PC-9 (cell line): Measurements from ENCODE around the gene ZFHX2. TPM values are rescaled to one million over a fixed set of nuclear protein-coding genes. Genes with fewer than 3 reads are reported as not detected.
A peak's percentile ranks its signal among the peaks of the same experiment; 100 is the strongest.
"Not testable (repeated sequence)": the region's sequence is repeated elsewhere in the genome, so short reads cannot be mapped to it uniquely, and the experiment has no call there.

Source experiments
- BruUV-seq: library from RNA; stranded (reverse); fragments of 400-500 nt; replicated peaks from 2 replicates; lab custom pipeline; 2021; lab: Mats Ljungman, UMichigan
- CTCF ChIA-PET: fragments of 300-600 bp; sonication (Branson Sonifier 250); formaldehyde crosslinking; loops from one replicate; lab custom pipeline; 2022; ENCODE audit warnings: antibody characterized with exemption; lab: Charles Lee
- POLR2A ChIA-PET: fragments of 300-600 bp; sonication (Branson Sonifier 250); formaldehyde crosslinking; loops from one replicate; lab custom pipeline; 2022; ENCODE audit warnings: antibody characterized with exemption; ENCODE audit not compliant: unreplicated experiment; lab: Charles Lee
- DNase-seq, 2 experiments: peaks; one replicate each; pipeline versions ENCODE4 v3.0.0 to v3.0.0-alpha.2; 2015 to 2022; ENCODE audit warnings: mixed read lengths in 1 of 2
- H2AFZ ChIP-seq: fragments of 200-600 bp; sonication (generic); 2 replicates; pipeline ENCODE4 v1.8.1; 2017; ENCODE audit warnings: antibody characterized with exemption
- H3F3A ChIP-seq: fragments of 200-600 bp; sonication (generic); 2 replicates; pipeline ENCODE4 v1.8.1; 2017; ENCODE audit warnings: antibody characterized with exemption, mild to moderate bottlenecking, low read depth; ENCODE audit not compliant: insufficient read depth
- H3K27ac ChIP-seq: fragments of 200-600 bp; sonication (generic); 2 replicates; pipeline ENCODE4 v1.6.1; 2016; ENCODE audit warnings: mixed run types
- H3K27me3 ChIP-seq: fragments of 200-600 bp; sonication (generic); 2 replicates; pipeline ENCODE4 v1.6.1; 2016; ENCODE audit warnings: low read depth, mixed run types; ENCODE audit not compliant: insufficient read depth
- H3K36me3 ChIP-seq: fragments of 200-600 bp; sonication (generic); 2 replicates; pipeline ENCODE4 v1.6.1; 2016; ENCODE audit warnings: low read depth, mixed run types
- H3K4me1 ChIP-seq: fragments of 200-600 bp; sonication (generic); replicated peaks from 2 replicates; pipeline ENCODE4 v1.6.1; 2016; ENCODE audit warnings: mixed run types; ENCODE audit not compliant: insufficient read depth
- H3K4me2 ChIP-seq: fragments of 200-600 bp; sonication (generic); 2 replicates; pipeline ENCODE4 v1.6.1; 2017; ENCODE audit warnings: mixed run types
- H3K4me3 ChIP-seq: fragments of 200-600 bp; sonication (generic); 2 replicates; pipeline ENCODE4 v1.6.1; 2016; ENCODE audit warnings: mixed run types
- H3K79me2 ChIP-seq: fragments of 200-600 bp; sonication (generic); 2 replicates; pipeline ENCODE4 v1.6.1; 2017; ENCODE audit warnings: low read depth, mixed run types
- H3K9me2 ChIP-seq: fragments of 200-600 bp; sonication (generic); 2 replicates; pipeline ENCODE4 v1.8.1; 2017; ENCODE audit warnings: mild to moderate bottlenecking; ENCODE audit not compliant: insufficient read depth
- H3K9me3 ChIP-seq: fragments of 200-600 bp; sonication (generic); 2 replicates; pipeline ENCODE4 v1.8.1; 2016; ENCODE audit warnings: low read depth; ENCODE audit not compliant: insufficient read depth
- H4K20me1 ChIP-seq: fragments of 200-600 bp; sonication (generic); 2 replicates; pipeline ENCODE4 v1.8.1; 2017; ENCODE audit not compliant: insufficient read depth
- CTCF ChIP-seq: fragments of 200-600 bp; sonication (generic); conservative IDR thresholded peaks from 2 replicates; pipeline ENCODE4 v1.6.1; 2017; ENCODE audit warnings: mixed run types, antibody characterized with exemption, mild to moderate bottlenecking, moderate library complexity
- EZH2 ChIP-seq: fragments of 200-600 bp; sonication (generic); IDR thresholded peaks from 2 replicates; pipeline ENCODE4 v1.8.0; 2017; ENCODE audit warnings: antibody characterized with exemption, low read depth
- intact Hi-C: fragments of 100-400 bp; cut with micrococcal nuclease; formaldehyde crosslinking; loops from one replicate; pipeline ENCODE4 v1.10.0; 2022; ENCODE audit not compliant: unreplicated experiment
- total RNA-seq: library from RNA; stranded (reverse); gene quantifications from 2 replicates; pipeline ENCODE4 v1.2.3, GENCODE V29; 2021

Gene ZFHX2
- total RNA-seq, 1 experiment from 2014 or later, result 5.3 TPM

GRCh38 chr14:23590198-23590597, 38.6 kb upstream of the ZFHX2 start:
- no TSS peak for BruUV-seq
- no peaks in the 10 kb centered on the region for H3K27me3 ChIP-seq
- TF ChIP-seq EZH2, result no peak
- TF ChIP-seq CTCF, result no peak
- intact Hi-C loops, result no loop called here
- no peaks in the 10 kb centered on the region for H3K9me3 ChIP-seq
- H3F3A ChIP-seq, result no peaks in the 10 kb centered on the region
- H3K9me2 ChIP-seq, result no peaks in the 10 kb centered on the region
- no peak overlapping the region for H3K4me3 ChIP-seq
- H3K4me2 ChIP-seq, result no peak overlapping the region
- H2AFZ ChIP-seq, result no peak overlapping the region
- DNase-seq, result no peak
- H3K36me3 ChIP-seq, result no peaks in the 10 kb centered on the region
- no peaks in the 10 kb centered on the region for H4K20me1 ChIP-seq
- H3K4me1 ChIP-seq, result peaks cover 7% of the 10 kb centered on the region; the same call in 1 of the 2 replicates
- H3K27ac ChIP-seq, result no peak overlapping the region
- ChIA-PET POLR2A (no interaction called here), CTCF (interaction anchor here (0.5 to 0.7 kb wide), 2 partner anchors 263 to 711 kb away, joined by 4 to 9 read pairs; no protein-coding TSS in a partner anchor)
- H3K79me2 ChIP-seq, result no peaks in the 10 kb centered on the region

GRCh38 chr14:23589606-23590005, 38.0 kb upstream of the ZFHX2 start:
- no TSS peak for BruUV-seq
- Histone ChIP-seq H3K27me3 (no peaks in the 10 kb centered on the region), H3F3A (no peaks in the 10 kb centered on the region), H3K27ac (no peak overlapping the region), H4K20me1 (no peaks in the 10 kb centered on the region), H3K4me2 (no peak overlapping the region), H3K9me3 (no peaks in the 10 kb centered on the region), H3K79me2 (no peaks in the 10 kb centered on the region), H3K4me1 (peaks cover 7% of the 10 kb centered on the region; the same call in 1 of the 2 replicates), H2AFZ (no peak overlapping the region), H3K9me2 (no peaks in the 10 kb centered on the region), H3K4me3 (no peak overlapping the region), H3K36me3 (no peaks in the 10 kb centered on the region)
- intact Hi-C loops, result loop anchor here (1.0 to 2.0 kb wide), 6 partner anchors 77 to 447 kb away; no protein-coding TSS in a partner anchor
- DNase-seq, result no peak
- TF ChIP-seq EZH2, result no peak
- no peak for TF ChIP-seq CTCF
- ChIA-PET CTCF (interaction anchor here (1.0 to 1.1 kb wide), 3 partner anchors 42 to 321 kb away, joined by 6 to 10 read pairs (median 6); no protein-coding TSS in a partner anchor), POLR2A (no interaction called here)

GRCh38 chr14:23588884-23589598, 37.5 kb upstream of the ZFHX2 start:
- peak; percentile 78 for TF ChIP-seq CTCF
- no peak for TF ChIP-seq EZH2
- Histone ChIP-seq H3F3A (no peaks in the 10 kb centered on the region), H3K27me3 (no peaks in the 10 kb centered on the region), H3K9me3 (no peaks in the 10 kb centered on the region), H3K4me2 (no peak overlapping the region), H3K9me2 (no peaks in the 10 kb centered on the region), H3K4me1 (peaks cover 7% of the 10 kb centered on the region; the same call in 1 of the 2 replicates), H3K79me2 (no peaks in the 10 kb centered on the region), H3K27ac (no peak overlapping the region), H4K20me1 (no peaks in the 10 kb centered on the region), H3K36me3 (no peaks in the 10 kb centered on the region), H3K4me3 (no peak overlapping the region), H2AFZ (no peak overlapping the region)
- intact Hi-C loops, result loop anchor here (1.0 to 2.0 kb wide), 6 partner anchors 78 to 448 kb away; no protein-coding TSS in a partner anchor
- POLR2A ChIA-PET, result interaction anchor here (0.6 to 0.7 kb wide), 2 partner anchors 287 to 469 kb away, joined by 4 read pairs; partner anchors contain the start of gene PPP1R3E
- CTCF ChIA-PET, result interaction anchor here (0.5 to 1.1 kb wide), 5 partner anchors 43 to 321 kb away, joined by 3 to 10 read pairs (median 6); no protein-coding TSS in a partner anchor
- no TSS peak for BruUV-seq
- DNase-seq, result peak; percentile 62 to 83

GRCh38 chr14:23584527-23585203, 33.1 kb upstream of the ZFHX2 start:
- intact Hi-C loops, BruUV-seq: not testable (repeated sequence)

More at GRCh38 chr14:23584527-23585203, 33.1 kb upstream of the ZFHX2 start:
- H3K4me3 ChIP-seq, H3K4me2 ChIP-seq, H4K20me1 ChIP-seq, POLR2A ChIA-PET, H3K79me2 ChIP-seq, H3F3A ChIP-seq, DNase-seq, H3K9me2 ChIP-seq, H3K4me1 ChIP-seq, H3K36me3 ChIP-seq, CTCF ChIA-PET, H2AFZ ChIP-seq, H3K27ac ChIP-seq, H3K27me3 ChIP-seq, H3K9me3 ChIP-seq: not testable (repeated sequence)
